Type B pancreatic cell (in vitro differentiated cells): ENCODE measurements around the gene TBC1D1. TPM values are rescaled to one million over a fixed set of nuclear protein-coding genes. Genes with fewer than 3 reads are reported as not detected.

Experiments used
- DNase-seq: peaks from one replicate; pipeline ENCODE4 v3.0.0; 2021; ENCODE audit warnings: mixed read lengths; ENCODE audit not compliant: unreplicated experiment; ENCODE audit errors: extremely low spot score
- H3K27ac Mint-ChIP-seq: 2 replicates; pipeline ENCODE4 v1.8.0; 2021; ENCODE audit warnings: mild to moderate bottlenecking, mixed read lengths
- H3K27me3 Mint-ChIP-seq: 2 replicates; pipeline ENCODE4 v1.8.0; 2021; ENCODE audit warnings: mixed read lengths
- H3K36me3 Mint-ChIP-seq: 2 replicates; pipeline ENCODE4 v1.8.0; 2021; ENCODE audit warnings: mixed read lengths
- H3K4me1 Mint-ChIP-seq: one replicate; pipeline ENCODE4 v1.8.0; 2021; ENCODE audit warnings: mixed read lengths; ENCODE audit not compliant: unreplicated experiment
- H3K4me3 Mint-ChIP-seq: 2 replicates; pipeline ENCODE4 v1.8.0; 2021; ENCODE audit warnings: mild to moderate bottlenecking, mixed read lengths
- H3K9me3 Mint-ChIP-seq: 2 replicates; pipeline ENCODE4 v1.8.0; 2021; ENCODE audit warnings: mixed read lengths
- total RNA-seq: library from RNA; stranded (reverse); gene quantifications from 2 replicates; pipeline ENCODE4 v1.2.1, GENCODE V29; 2021; ENCODE audit warnings: low replicate concordance
- TF ChIP-seq, protein P1 (sequence below): fragments of 200-600 bp; sonication (generic); conservative IDR thresholded peaks from 2 replicates; pipeline ENCODE4 v1.5.0; 2021; ENCODE audit warnings: antibody characterized with exemption, mild to moderate bottlenecking

TBC1D1 gene
- total RNA-seq, 1 donor from 2014 or later: 110 TPM

DNA sequence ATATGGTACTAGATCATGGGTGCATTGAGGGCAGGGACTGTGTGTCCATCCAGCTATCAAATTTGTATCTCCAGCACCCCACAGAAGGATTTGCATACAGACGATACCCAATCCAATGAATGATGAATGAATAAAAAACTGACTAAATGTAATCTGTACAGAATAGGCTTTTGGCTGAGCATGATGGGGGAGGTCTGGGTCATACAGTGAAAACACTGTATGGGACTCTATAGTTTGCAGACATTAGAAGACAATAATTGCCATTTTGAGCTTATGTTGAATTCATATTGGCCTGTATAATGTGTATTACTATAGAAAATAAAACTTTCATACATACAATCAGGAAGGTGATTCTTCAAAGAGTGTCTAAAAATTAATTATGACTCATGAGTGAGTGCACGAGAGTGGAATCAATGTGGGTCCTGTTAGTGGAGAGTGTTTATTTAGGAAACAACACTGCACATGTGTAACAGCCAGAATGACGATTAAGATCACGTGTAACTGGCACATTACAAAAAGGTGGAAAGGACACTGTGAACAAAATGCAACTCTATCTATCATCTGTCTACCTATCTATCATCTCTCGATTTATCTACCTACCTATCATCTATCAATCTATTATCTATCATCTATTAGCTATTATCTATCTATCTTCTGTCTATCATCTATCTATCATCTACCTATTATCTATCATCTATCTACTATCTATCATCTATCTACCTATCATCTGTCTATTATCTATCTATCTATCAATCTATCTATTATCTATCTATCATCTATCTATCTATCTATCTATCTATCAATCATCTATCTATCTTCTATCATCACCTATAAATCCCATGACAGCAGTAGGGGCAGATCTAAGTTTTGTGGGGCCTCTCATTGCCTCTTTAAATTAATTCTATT, 270.6 kb downstream of the TBC1D1 start:
- peak overlapping the region; percentile 92 for H3K27ac Mint-ChIP-seq
- H3K4me1 Mint-ChIP-seq: peaks cover 51% of the 10 kb centered on the region
- H3K4me3 Mint-ChIP-seq: peak overlapping the region; percentile 39
- H3K36me3 Mint-ChIP-seq: no peaks in the 10 kb centered on the region
- no peak for DNase-seq
- peaks cover 20% of the 10 kb centered on the region for H3K9me3 Mint-ChIP-seq
- no peaks in the 10 kb centered on the region for H3K27me3 Mint-ChIP-seq
- TF ChIP-seq, protein P1, sequence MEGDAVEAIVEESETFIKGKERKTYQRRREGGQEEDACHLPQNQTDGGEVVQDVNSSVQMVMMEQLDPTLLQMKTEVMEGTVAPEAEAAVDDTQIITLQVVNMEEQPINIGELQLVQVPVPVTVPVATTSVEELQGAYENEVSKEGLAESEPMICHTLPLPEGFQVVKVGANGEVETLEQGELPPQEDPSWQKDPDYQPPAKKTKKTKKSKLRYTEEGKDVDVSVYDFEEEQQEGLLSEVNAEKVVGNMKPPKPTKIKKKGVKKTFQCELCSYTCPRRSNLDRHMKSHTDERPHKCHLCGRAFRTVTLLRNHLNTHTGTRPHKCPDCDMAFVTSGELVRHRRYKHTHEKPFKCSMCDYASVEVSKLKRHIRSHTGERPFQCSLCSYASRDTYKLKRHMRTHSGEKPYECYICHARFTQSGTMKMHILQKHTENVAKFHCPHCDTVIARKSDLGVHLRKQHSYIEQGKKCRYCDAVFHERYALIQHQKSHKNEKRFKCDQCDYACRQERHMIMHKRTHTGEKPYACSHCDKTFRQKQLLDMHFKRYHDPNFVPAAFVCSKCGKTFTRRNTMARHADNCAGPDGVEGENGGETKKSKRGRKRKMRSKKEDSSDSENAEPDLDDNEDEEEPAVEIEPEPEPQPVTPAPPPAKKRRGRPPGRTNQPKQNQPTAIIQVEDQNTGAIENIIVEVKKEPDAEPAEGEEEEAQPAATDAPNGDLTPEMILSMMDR: no peak

- Mint-ChIP-seq H3K4me1 (peaks cover 57% of the 10 kb centered on the region), H3K27ac (peak overlapping the region; percentile 92), H3K9me3 (peaks cover 20% of the 10 kb centered on the region), H3K27me3 (no peaks in the 10 kb centered on the region), H3K36me3 (no peaks in the 10 kb centered on the region), H3K4me3 (no peak overlapping the region)
- TF ChIP-seq, protein P1: no peak
- DNase-seq: no peak
Measured at GRCh38 chr4:38162240-38162784, 271.4 kb downstream of the TBC1D1 start.

- H3K27ac Mint-ChIP-seq: no peak overlapping the region
- peaks cover 53% of the 10 kb centered on the region for H3K4me1 Mint-ChIP-seq
- TF ChIP-seq, protein P1: no peak
- no peak overlapping the region for H3K4me3 Mint-ChIP-seq
- no peaks in the 10 kb centered on the region for H3K27me3 Mint-ChIP-seq
- no peaks in the 10 kb centered on the region for H3K36me3 Mint-ChIP-seq
- no peak for DNase-seq
- peaks cover 20% of the 10 kb centered on the region for H3K9me3 Mint-ChIP-seq
Measured at GRCh38 chr4:38163216-38164006, 272.5 kb downstream of the TBC1D1 start.

GRCh38 chr4:38164346-38164745, 273.5 kb downstream of the TBC1D1 start:
- DNase-seq: no peak
- Mint-ChIP-seq H3K36me3 (no peaks in the 10 kb centered on the region), H3K9me3 (peaks cover 20% of the 10 kb centered on the region), H3K4me3 (no peak overlapping the region), H3K4me1 (peaks cover 44% of the 10 kb centered on the region), H3K27ac (no peak overlapping the region), H3K27me3 (no peaks in the 10 kb centered on the region)
- TF ChIP-seq, protein P1: no peak

GRCh38 chr4:38166082-38166481, 275.2 kb downstream of the TBC1D1 start:
- Mint-ChIP-seq H3K27ac (no peak overlapping the region), H3K4me3 (no peak overlapping the region), H3K9me3 (peaks cover 12% of the 10 kb centered on the region), H3K36me3 (no peaks in the 10 kb centered on the region), H3K27me3 (no peaks in the 10 kb centered on the region), H3K4me1 (peaks cover 41% of the 10 kb centered on the region)
- DNase-seq: no peak
- TF ChIP-seq, protein P1: no peak
